GM19025 (cell line): Measurements from ENCODE around the gene HBS1L.

Source experiments
- ATAC-seq: cut with Tn5 transposase; IDR thresholded peaks from one replicate; pipeline ENCODE4 v1.9.1; 2021; ENCODE audit warnings: mild to moderate bottlenecking, low read depth, moderate library complexity; ENCODE audit not compliant: unreplicated experiment

Gene HBS1L

GRCh38 chr6:135043364-135043763, 11.3 kb downstream of the HBS1L start:
- ATAC-seq: no peak

GRCh38 chr6:135038335-135038734, 16.3 kb downstream of the HBS1L start:
- no peak for ATAC-seq

GRCh38 chr6:135037541-135037940, 17.1 kb downstream of the HBS1L start:
- no peak for ATAC-seq

GRCh38 chr6:135036731-135037420, 17.7 kb downstream of the HBS1L start:
- ATAC-seq: no peak

GRCh38 chr6:135033238-135033637, 21.4 kb downstream of the HBS1L start:
- no peak for ATAC-seq

- ATAC-seq: no peak
These were observed 24.0 kb downstream of the HBS1L start for GRCh38 chr6:135030532-135031178.

- peak; percentile 87 for ATAC-seq
These were observed 24.6 kb downstream of the HBS1L start for GRCh38 chr6:135030056-135030473.

GRCh38 chr6:135025775-135026174, 28.8 kb downstream of the HBS1L start:
- ATAC-seq: no peak

GRCh38 chr6:135025175-135025574, 29.4 kb downstream of the HBS1L start:
- no peak for ATAC-seq

GRCh38 chr6:135022050-135022697, 32.4 kb downstream of the HBS1L start:
- no peak for ATAC-seq

GRCh38 chr6:135021310-135022049, 33.1 kb downstream of the HBS1L start:
- peak; percentile 72 for ATAC-seq

- ATAC-seq: no peak
These were observed 35.7 kb downstream of the HBS1L start for GRCh38 chr6:135018941-135019340.

- ATAC-seq: no peak
These were observed 36.6 kb downstream of the HBS1L start for GRCh38 chr6:135018052-135018451.

GRCh38 chr6:135014353-135014832, 40.2 kb downstream of the HBS1L start:
- peak; percentile 90 for ATAC-seq

- no peak for ATAC-seq
These were observed 41.4 kb downstream of the HBS1L start for GRCh38 chr6:135013211-135013610.

- no peak for ATAC-seq
These were observed 41.9 kb downstream of the HBS1L start for GRCh38 chr6:135012764-135013163.

GRCh38 chr6:135012349-135012748, 42.3 kb downstream of the HBS1L start:
- no peak for ATAC-seq

- ATAC-seq: no peak
These were observed 45.7 kb downstream of the HBS1L start for GRCh38 chr6:135008941-135009290.

GRCh38 chr6:135008072-135008940, 46.3 kb downstream of the HBS1L start:
- ATAC-seq: peak; percentile 86

GRCh38 chr6:135006386-135006914, 48.2 kb downstream of the HBS1L start:
- ATAC-seq: no peak
